NCI-H1105 treated with DMSO at 0.1 percent for 48 hours (cell line): Measurements from ENCODE around the gene SPEF1.

Source experiments
- DNase-seq: peaks from one replicate; lab custom pipeline; 2025; lab: John Stamatoyannopoulos, UW

SPEF1 gene

GRCh38 chr20:3747471-3747870, 33.8 kb downstream of the SPEF1 start:
- no peak for DNase-seq

GRCh38 chr20:3745686-3746173, 35.5 kb downstream of the SPEF1 start:
- DNase-seq = peak; percentile 28

- DNase-seq = peak; percentile 79
Measured at GRCh38 chr20:3744806-3745685, 36.2 kb downstream of the SPEF1 start.

- no peak for DNase-seq
Measured at GRCh38 chr20:3744037-3744436, 37.2 kb downstream of the SPEF1 start.

- no peak for DNase-seq
Measured at GRCh38 chr20:3743251-3743650, 38.0 kb downstream of the SPEF1 start.

- no peak for DNase-seq
Measured at GRCh38 chr20:3741836-3742458, 39.3 kb downstream of the SPEF1 start.

GRCh38 chr20:3740615-3741301, 40.5 kb downstream of the SPEF1 start:
- no peak for DNase-seq

- no peak for DNase-seq
Measured at GRCh38 chr20:3739926-3740451, 41.3 kb downstream of the SPEF1 start.

- no peak for DNase-seq
Measured at GRCh38 chr20:3739054-3739925, 42.0 kb downstream of the SPEF1 start.

- no peak for DNase-seq
Measured at GRCh38 chr20:3738111-3739053, 42.9 kb downstream of the SPEF1 start.

GRCh38 chr20:3735768-3736167, 45.5 kb downstream of the SPEF1 start:
- no peak for DNase-seq

GRCh38 chr20:3734111-3734843, 47.0 kb downstream of the SPEF1 start:
- DNase-seq = peak; percentile 20

- no peak for DNase-seq
Measured at GRCh38 chr20:3733119-3733995, 47.9 kb downstream of the SPEF1 start.

GRCh38 chr20:3732327-3733118, 48.7 kb downstream of the SPEF1 start, which contains the start of gene HSPA12B:
Gene HSPA12B (plus strand): TSS chr20:3732685. CDS start chr20:3738675, 5,990 bp downstream.
- no peak for DNase-seq

GRCh38 chr20:3731944-3732326, 49.3 kb downstream of the SPEF1 start:
- no peak for DNase-seq

- no peak for DNase-seq
Measured at GRCh38 chr20:3730803-3731672, 50.2 kb downstream of the SPEF1 start.
